ENCODE measurements around the gene DDI2.
"Not testable (repeated sequence)": the region's sequence is repeated elsewhere in the genome, so short reads cannot be mapped to it uniquely, and the experiment has no call there.

Gene DDI2

DNA sequence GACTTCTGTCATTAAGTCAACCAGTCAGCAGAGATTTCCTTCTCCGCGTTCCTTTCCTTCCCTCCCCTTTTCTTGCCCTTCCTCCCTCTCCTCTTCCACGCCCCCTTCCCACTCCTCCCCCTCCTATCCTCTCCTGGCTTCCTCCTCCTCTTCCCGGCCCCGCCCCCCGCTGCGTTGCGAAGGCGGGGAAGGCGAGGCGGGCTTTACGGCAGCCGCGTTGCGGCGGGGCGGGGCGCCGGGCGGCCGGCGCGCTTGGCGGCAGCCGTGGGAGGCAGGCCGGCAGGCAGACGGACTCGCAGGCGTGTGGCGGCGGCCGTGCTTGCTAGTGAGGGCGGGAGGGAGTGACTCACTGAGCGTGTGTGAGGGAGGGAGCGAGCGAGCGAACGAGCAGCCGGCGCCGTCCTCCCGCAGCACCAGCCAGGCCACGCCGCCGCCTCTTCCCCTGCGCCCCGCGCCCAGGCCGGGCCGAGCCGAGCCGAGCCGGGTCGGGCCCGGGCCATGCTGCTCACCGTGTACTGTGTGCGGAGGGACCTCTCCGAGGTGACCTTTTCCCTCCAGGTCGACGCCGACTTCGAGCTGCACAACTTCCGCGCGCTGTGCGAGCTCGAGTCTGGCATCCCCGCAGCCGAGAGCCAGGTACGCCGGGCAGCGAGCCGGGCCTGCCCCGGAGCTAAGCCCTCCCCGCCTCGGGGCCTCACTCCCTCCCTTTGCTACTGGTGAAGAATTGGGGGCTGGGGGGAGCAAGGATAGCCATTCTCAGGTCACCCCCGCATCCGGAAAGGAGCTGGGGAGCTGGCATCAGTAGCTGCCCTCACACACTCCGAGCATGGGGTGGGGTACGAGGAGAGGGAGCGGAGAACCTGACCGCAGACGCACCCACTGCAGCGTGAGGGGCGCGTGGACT lies at the start of gene DDI2:
TSS of gene DDI2 (plus strand) at position 286 of the 904 bp plus-strand sequence. CDS start at position 499, 213 bp downstream.
- DNase-seq: peak; percentile 38 to 99 (median 91)

DNA sequence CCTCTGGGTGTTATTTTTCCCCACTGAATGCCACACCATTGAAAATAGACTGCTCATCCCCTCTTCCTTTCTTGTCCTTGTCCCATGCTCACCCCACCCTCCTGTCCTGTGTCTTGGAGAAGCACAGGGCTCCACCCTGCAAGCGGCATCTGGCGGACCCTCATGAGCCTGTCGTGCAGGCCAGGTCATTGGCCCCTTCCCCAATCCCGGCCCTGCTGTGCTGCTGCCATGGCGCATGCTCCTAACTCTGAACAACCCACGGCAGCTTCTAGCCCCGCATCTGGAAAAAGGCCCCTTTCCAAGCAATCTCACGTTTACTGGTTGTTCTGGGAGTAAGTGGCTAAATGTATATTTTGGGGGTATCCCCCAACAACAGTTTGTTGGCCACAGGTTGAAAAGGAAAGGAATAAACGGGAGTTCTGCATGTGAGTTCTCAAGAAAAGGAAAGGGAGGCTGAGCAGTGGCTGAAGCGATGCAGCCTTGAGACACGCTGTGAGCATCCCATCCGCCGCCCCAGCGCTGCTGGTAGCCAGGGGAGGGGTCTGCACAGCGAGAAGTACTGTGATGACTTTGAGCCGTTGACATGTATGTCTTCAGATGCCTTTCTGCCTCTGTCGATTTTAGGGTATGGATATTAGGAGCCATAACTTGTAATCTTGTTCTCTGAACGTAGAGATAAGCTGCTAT lies 48.7 kb upstream of the DDI2 start:
- no peak for DNase-seq

DNA sequence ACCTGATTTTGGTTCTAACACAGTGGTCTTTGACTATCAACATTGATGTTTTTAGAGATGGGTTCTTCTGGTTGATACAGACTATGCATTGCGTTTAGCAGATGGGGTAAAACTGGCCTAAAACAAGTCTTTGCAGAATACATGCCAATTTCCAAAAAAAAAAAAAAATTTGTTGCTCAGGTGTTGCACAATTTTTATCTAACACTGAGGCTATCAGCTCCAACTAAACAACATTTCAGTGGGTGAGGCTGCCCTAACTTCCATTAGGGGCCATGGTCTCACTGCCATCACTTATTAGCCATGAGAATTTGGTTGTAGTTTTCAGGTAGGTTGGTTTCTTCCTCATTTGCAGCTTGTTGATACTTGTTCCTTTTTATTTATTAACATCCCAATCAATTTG lies 46.4 kb upstream of the DDI2 start:
- no peak for DNase-seq

DNA sequence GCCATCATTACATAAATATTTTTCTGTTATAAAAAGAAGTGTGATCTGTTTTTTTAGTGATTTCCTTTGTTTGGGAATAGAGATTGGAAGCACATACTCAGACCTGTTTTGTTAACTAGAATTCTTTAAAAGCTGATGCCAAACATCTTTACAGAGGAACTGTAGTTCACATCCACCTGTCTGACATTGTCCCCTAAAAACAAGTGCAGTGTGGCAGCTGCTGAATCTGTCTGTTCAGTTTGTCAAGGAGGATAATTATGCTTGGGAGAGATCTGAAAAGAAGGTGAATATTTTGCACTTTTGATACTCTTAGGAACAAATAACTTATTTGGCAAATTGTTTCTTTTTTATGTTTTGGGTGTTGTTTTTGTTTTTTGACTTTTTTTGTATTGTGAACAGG lies 46.0 kb upstream of the DDI2 start:
- no peak for DNase-seq

DNA sequence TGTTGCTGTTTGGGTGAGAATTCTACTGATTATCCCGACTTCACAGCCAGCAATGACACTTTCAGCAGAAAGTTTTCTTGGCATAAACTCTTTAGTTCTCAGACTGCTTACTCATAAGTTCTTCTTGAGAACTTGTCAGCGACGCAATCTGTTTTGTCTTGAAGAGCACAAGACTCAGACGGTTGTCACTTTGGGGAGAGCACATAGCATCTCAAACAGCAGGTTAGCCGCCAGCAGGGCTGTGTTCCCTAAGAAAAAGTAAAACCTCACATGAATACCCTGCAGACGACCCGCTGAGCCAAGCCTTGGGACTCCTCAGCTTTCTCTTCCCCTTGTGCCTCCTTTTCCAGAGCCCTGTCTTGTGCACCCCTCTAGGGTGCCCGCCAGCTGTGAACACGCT lies 43.8 kb upstream of the DDI2 start:
- peak in 5 of 56 donors; percentile 9 to 47 (median 21) for DNase-seq

DNA sequence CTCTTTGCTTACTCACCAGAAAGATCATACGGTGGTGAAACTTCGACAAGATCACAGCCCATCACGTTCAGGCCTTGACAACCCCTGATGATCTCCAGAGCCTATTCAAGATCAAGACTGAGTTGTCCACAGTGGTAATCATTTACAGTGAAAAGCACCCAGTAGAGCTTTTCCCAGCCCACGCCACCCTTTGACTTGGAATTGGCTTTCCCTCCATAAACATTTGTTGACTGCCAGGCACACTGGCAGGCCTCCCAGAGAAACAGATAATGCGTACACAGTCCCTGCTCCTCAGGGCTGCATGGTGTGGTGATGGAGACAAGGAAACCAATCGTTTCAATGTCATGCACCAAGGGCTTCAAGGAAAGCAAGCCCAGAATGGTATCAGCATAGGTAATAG lies 42.5 kb upstream of the DDI2 start:
- peak in 12 of 56 donors; percentile 7 to 54 (median 18) for DNase-seq

DNA sequence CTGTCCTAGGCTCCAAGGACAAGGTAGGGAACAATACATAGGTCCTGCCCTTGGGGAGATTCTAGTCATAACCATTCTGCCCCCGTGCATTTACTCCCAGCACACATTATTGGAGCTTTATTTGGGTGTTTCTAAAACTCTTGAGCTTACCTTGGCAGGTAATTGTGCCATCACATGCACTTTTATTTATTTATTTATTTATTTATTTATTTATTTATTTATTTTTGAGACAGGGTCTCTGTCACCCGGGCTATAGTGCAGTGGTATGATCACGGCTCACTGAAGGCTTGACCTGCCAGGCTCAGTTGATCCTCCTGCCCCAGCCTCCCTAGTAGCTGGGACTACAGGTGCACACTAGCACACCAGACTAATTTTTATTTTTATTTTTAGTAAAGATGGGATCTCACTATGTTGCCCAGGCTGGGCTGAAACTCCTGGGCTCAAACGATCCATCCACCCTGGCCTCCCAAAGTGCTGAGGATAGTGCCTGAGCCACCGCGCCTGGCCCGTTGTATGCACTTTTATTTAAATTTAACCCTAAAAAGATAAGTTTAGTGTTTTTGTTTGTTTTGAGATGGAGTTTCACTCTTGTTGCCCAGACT lies 41.6 kb upstream of the DDI2 start:
- DNase-seq: no peak

DNA sequence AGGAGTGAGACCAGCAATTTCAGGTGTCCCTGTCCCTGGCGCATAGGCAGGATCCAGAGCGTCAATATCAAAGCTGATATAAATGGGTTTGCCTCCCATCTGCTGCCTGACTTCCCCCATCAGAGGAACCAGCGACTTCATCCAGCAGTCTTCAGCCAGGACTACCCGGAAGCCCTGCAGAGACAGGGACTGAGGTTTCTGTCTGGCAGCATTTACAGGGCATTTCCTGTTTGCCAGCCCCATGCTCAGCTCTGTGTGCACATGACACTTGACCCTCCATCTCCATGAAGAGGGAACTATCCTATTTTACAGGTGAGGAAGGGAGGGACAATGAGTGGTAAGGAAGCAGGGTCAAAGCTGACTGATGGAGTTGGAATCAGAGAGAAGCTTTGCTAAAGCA lies 39.6 kb upstream of the DDI2 start:
- peak in 3 of 56 donors; percentile 4 to 26 (median 7) for DNase-seq

DNA sequence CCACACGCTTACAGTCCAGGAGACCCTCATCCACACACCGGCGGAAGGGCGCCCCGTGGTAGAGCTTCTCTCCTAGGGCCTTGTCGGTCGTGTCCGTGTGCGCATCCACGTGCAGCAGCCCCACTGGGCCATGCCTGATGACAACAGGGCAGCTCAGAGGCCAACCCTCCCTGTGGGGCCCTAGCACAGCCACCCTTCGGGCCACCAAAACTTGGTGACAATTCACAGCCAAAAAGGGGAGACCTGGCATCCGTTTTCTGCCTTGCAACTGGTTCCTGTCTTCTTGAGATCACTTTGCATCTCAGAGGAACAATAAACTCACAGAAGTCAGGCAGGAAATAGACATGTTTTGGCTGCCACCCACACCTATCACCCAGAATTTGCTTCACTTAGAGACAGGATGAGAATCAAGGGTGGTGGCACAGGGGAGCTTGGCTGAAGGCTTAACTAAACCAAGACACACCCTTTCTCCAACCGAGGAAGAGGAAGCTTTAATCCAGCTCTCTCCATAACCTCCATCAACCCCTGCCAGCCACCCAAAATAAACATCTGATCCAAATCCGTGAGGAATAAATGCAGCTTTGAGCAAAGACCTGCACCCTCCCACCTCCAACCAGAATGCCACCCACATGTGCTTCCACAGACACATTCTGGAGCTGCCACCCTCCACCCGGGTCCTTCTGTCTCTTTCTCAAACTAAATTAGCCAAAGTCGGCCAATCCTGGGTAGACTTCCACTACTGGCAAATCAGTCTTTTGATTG lies 38.2 kb upstream of the DDI2 start:
- peak in 10 of 56 donors; percentile 4 to 52 (median 21) for DNase-seq

DNA sequence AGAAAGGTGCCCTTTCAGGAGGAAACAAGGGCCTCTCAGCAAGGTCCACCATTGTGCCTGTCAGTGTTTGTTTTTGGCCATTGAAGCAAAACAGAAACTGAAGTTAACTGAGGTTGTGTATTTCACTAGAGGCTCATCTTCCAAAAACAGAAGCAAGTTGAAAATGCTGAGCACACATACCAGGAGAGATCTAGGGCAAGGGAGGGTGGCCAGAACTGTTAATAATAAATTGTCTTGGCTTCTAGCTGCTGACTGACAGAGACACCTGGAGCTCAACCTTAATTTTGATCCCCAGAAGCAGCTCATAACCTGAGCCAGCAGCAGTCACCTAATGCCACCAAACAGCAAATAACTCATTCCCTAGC lies 37.6 kb upstream of the DDI2 start:
- DNase-seq: peak in 1 of 56 donors; percentile 43

DNA sequence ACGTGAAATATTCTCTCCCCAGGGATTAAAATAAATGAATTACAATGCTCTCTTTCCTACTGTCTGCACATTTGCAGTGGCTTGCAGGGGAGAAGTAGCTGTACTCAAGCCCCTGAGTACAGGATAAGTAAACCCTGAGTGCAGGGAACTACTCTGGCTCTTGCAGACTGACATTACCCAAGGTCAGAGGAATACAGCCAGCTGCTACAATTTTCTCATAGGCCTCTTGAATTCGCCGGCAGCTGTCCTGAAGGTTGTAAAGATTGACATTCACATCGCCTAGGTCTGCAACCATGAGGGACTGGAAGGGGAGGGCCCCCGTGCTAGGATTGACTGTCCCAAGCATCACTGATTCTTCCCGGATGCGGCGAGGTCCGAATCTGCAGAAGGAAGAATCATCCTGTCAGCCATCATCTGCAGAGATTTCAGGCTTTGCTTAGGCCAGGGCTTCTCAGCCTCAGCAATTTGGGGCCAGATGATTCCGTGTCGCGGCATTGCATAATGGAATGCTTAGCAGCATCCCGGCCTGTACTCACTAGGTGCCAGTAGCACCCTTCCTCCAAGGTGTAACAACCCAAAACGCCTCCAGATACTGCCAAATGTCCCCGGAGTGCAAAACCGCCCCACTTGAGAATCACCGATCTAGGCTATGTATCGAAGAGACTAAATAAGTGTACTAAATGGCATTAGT lies 34.1 kb upstream of the DDI2 start:
- DNase-seq: no peak

DNA sequence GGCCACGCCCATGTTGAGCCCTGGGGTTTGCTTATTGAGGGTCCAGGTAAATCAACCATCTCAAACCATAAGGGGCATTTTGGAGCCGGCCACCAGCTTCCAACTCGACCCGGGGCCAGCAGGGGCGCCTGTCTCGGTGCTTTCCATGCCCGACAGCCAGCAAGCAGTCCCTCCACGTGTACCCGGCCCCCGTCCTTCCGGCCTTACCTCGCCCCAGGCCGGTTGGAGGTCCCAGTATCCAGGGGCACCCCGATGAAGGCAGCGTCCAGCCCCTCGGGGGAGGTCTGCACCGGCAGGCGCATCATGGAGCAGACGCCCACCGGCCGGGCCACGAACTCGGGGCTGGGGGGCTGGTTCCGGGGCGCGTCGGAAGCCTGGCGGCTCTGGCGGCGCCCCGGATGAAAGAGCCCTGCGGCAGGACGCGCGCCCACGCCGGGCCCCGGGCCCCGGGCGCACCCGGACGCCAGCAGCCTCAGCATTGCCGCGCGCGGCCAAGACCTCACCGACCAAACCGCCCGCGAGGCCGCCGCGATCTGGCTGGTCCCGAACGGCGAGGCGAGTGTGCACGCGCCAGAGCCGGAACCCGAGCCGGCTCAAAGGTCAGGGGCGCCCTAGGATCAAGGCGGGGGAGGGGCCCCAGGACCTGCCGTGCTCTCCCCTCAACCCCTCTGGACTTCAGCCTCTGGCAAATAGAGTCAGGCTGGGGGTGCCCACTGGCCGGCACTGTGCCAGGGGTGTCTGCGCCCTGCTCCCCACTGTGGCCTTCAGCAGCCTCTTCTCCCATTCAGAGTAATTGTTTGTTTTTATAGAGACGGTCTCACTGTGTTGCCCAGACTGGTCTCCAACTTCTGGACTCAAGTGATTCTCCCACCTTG lies 32.5 kb upstream of the DDI2 start, which contains the start of gene AGMAT:
TSS of gene AGMAT (minus strand) at position 563 of the 875 bp plus-strand sequence. CDS start at position 479, 84 bp downstream.
- DNase-seq: peak in 2 of 56 donors; percentile 9 to 17

DNA sequence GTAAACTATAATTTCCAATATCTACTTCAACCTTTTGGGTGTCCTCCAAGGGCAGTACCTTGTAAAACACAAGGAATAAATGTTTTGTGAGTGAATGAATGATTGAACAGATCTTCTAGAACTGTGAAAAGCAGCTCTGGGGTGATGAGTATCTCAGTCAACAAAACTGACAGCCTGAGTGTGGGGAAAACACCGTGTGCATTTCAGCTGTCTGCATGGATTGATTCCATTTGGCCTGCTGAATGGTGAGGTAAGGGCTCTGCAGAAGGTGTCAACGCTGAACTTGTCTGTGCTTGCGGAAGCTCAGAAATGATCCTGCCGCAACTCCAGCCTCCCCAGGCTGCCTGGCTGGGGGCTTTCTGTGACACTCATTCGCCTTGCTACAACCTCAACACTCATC lies 25.0 kb upstream of the DDI2 start:
- no peak for DNase-seq

DNA sequence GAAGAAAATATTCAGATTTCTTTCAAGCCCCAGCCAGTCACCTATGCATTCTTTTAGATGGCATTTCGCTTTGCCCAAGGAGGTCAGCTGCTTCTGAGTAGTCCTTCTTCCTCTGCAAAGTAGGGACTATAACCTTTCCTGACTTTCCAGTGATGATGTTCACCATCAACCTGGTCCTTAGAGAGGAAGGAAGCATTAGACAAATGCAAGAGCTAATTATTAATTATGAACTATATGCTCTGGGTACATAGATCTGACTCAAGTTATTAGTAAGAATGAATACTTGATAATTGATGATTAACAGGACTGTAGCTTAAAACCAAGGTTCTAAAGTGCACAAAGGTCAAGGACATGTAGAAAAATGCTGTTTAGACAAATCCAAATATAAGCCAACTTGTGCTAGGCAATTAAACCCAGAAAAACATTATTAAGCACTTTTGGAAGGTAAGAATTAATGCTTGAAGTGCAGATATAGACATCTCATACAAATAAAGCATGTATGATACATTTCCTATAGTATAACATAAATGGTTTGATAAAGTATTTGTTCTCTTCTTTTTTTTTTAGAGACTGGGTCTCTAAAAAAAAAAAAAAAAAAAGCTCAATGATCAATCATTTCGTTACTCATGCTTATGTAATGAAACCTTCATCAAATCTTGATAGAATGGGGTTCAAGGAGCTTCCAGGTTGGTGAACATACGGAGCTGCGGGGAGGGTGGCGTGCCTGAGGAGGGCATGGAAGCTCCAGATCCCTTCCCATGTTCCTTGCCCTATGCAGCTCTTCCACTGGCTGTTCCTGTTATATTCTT lies 21.2 kb upstream of the DDI2 start:
- no peak for DNase-seq

DNA sequence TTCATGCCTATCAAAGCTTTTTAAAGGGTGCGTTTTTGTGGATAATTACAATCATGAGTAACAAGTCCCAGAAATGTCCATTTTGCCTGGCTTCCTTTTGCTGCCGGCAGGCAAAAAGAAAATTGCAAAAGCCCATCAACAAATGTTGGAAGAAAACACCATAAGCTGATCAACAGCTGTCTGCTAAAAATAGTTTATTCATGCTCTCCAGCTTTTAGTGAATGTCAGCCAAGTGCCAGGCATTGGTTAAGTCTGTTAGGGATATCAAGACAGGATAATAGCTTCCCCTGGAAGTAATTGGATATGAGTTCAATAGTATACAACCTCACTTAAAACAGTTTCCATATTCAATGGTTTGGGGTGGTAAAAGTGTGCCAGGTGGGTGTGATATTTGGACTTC lies 18.8 kb upstream of the DDI2 start:
- DNase-seq: no peak

DNA sequence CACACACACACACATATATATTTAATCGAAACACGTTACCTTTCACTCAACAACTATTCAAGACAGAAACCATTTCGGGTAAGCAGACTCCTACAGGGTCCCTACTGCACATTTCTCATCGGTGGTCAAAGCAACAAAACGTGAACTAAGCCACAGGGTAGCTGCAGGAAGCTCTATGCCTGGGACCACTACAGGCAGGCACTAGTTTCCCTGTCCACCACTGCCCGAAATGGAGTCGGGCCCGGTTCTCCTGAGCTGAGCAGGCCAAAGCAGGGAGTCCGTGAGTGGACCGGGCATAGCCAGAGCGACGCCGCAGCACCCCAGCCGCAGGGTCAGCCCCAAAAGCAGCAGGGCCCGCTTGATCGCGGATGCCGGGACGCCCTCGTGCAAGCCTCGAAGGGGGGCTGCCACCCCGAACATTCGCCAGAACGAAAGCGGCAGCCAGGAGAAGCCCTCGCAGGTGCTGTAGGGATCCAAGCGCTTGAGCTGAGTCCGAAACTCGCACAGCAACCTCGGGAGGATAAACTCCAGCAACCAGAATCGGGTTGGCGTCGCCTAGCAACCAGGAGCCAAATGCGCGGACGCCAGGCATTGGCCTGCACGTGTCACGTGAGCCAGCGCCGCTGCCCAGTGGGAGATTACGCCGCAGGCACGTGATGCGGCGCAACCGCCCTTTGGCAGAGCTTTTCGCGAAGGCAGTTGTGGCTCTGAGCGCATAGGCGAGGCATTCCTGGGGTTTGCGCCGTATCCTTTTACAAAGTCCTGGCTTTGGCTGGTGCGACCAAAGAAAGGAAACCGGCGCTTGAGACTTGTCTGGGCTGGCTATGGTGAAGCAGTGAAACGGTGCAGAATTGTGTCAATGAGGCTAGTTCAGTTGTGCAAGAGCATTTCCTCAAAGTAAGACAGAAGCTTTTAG lies 13.9 kb upstream of the DDI2 start:
- peak; percentile 54 to 98 (median 91) for DNase-seq

DNA sequence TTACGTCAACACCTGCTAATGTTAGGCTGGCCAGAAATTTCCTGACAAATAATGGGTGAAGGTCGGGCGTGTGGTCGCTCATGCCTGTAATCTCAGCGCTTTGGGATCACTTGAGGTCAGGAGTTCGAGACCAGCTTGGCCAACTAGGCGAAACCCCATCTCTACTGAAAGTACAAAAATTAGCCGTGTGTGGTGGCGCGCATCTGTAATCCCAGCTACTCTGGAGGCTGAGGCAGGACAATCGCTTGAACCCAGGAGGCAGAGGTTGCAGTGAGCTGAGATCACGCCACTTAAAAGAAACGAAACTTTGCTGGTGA lies 13.3 kb upstream of the DDI2 start:
- DNase-seq: not testable (repeated sequence)

DNA sequence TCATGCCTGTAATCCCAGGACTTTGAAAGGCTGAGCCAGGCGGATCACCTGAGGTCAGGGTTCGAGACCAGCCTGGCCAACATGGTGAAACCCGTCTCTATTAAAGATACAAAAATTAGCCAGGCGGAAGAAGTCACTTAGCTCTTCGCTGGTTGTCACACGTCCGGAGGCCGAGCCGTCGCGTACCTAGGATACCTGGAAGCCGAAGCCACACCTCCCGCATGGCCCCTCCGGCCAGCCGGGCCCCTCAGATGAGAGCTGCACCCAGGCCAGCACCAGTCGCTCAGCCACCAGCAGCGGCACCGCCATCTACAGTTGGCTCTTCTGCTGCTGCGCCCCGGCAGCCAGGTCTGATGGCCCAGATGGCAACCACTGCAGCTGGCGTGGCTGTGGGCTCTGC lies 12.9 kb upstream of the DDI2 start:
- DNase-seq: not testable (repeated sequence)
